ENCODE data around the gene MYO15B. TPM values are rescaled to one million over a fixed set of nuclear protein-coding genes. Genes with fewer than 3 reads are reported as not detected.
A peak's percentile ranks its signal among the peaks of the same experiment; 100 is the strongest.

MYO15B gene
- total and polyA plus RNA-seq, 2 of the 13 experiments (the other 11 are each of a cell fraction or from before 2014, with no cell fraction given): 2.8 to 8.1 TPM

DNA sequence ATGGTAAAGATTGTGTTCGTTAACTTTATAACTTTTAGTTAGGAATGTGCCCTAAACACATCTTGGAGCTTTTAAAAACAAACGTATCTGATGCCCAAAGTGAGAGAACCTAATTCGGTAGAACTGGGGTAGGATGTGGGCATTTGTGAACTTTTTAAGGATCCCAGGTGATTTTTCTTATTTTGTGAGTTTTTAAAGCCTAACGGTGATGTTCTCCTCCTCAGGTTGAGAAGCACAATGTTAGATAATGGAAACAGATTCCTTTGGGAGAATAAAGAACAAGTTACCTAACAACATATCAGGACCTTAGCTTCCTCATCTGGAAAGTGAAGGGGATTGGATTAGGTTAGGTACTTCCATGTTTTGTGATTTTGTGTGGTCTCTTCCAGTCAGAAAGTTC lies 80.2 kb downstream of the MYO15B start:
- 0% methylated on average over 4 of the region's 4 CpGs for WGBS (ENCODE audit: low lambda C conversion rate)
- ATAC-seq: no peak
- no TSS peak for BruUV-seq (replicated peaks)
- Histone ChIP-seq H2AFZ (ENCODE audit: low read length) (no peak overlapping the region), H3K27me3 (ENCODE audit: control insufficient read depth in 1 of 2, insufficient read depth in 2 of 2, low read length in 2 of 2) (peaks cover 0 to 5% of the 10 kb centered on the region in 2 experiments; a peak in 1 of 5 replicates), H3K79me2 (ENCODE audit: insufficient read depth, low read length) (peaks cover 68% of the 10 kb centered on the region), H3K4me3 (replicated peaks in 1 of 3; ENCODE audit: insufficient read depth in 1 of 3, low read depth in 2 of 3, low read length in 3 of 3) (peak overlapping the region; percentile 77 to 99 (median 99)), H3K27ac (ENCODE audit: extremely low read length, insufficient read depth, low read length) (peak overlapping the region; percentile 69), H3K4me1 (ENCODE audit: insufficient read depth, low read length) (peaks cover 39% of the 10 kb centered on the region), H4K20me1 (ENCODE audit: insufficient read depth, low read length) (peaks cover 6% of the 10 kb centered on the region; the same call in 1 of the 2 replicates), H3K9me3 (ENCODE audit: low read length) (no peaks in the 10 kb centered on the region), H3K9ac (ENCODE audit: insufficient read depth, low read depth, low read length) (peak overlapping the region; percentile 92), H3K4me2 (ENCODE audit: low read depth, low read length) (peak overlapping the region; percentile 82), H3K36me3 (replicated peaks in 1 of 2; ENCODE audit: control insufficient read depth in 1 of 2, insufficient read depth in 2 of 2, low read length in 2 of 2) (peaks cover 14 to 46% of the 10 kb centered on the region in 2 experiments)
- in situ Hi-C loops (cut with HindIII; ENCODE audit: extremely low pct_ligation_motif_present, low pct_unique_long_range_greater_than_20kb) (no loop called here), intact Hi-C loops (cut with micrococcal nuclease; ENCODE audit: unreplicated experiment) (loop anchor here (1.0 kb wide), 1 partner anchor 35 kb away; the partner anchor contains the start of gene SMIM5)
- no peak for FAIRE-seq
- no peak for DNase-seq (ENCODE audit: low spot score)
- POLR2A ChIA-PET: interaction anchor here (1.3 to 2.0 kb wide), 3 partner anchors 22 to 86 kb away, joined by 3 to 11 read pairs (median 4); partner anchors contain the start of gene ITGB4
- CTCF ChIA-PET (ENCODE audit: low intra/inter-chr PET ratio, low total read pairs): interaction anchor here (1.4 kb wide), 1 partner anchor 34 kb away, joined by 3 read pairs; no protein-coding TSS in a partner anchor
- TF ChIP-seq, protein P1, sequence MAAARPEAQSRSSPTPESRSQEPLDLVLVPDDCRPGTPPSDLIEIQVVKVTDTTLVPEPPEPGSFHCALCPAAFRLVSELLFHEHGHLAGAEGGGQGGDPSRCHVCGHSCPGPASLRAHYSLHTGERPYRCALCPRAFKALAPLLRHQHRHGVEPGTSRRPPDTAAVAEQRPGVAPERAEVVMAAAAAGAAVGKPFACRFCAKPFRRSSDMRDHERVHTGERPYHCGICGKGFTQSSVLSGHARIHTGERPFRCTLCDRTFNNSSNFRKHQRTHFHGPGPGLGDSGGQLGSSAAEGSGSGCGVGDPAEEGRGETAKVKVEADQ (CRISPR knock-in tag; IDR thresholded peaks at IDR 0.05; ENCODE audit: borderline replicate concordance): peak; percentile 65; the same call in 1 of the 2 replicates
- 0 out of 2 replicates have a peak, but pooled peaks have one; percentile 13 for TF ChIP-seq ZNF747 (CRISPR knock-in tag; IDR thresholded peaks at IDR 0.05; ENCODE audit: borderline replicate concordance)
- peak; percentile 13; the same call in 1 of the 2 replicates for TF ChIP-seq ZNF569 (CRISPR knock-in tag; IDR thresholded peaks at IDR 0.05; ENCODE audit: borderline replicate concordance)
- TF ChIP-seq, protein P2, sequence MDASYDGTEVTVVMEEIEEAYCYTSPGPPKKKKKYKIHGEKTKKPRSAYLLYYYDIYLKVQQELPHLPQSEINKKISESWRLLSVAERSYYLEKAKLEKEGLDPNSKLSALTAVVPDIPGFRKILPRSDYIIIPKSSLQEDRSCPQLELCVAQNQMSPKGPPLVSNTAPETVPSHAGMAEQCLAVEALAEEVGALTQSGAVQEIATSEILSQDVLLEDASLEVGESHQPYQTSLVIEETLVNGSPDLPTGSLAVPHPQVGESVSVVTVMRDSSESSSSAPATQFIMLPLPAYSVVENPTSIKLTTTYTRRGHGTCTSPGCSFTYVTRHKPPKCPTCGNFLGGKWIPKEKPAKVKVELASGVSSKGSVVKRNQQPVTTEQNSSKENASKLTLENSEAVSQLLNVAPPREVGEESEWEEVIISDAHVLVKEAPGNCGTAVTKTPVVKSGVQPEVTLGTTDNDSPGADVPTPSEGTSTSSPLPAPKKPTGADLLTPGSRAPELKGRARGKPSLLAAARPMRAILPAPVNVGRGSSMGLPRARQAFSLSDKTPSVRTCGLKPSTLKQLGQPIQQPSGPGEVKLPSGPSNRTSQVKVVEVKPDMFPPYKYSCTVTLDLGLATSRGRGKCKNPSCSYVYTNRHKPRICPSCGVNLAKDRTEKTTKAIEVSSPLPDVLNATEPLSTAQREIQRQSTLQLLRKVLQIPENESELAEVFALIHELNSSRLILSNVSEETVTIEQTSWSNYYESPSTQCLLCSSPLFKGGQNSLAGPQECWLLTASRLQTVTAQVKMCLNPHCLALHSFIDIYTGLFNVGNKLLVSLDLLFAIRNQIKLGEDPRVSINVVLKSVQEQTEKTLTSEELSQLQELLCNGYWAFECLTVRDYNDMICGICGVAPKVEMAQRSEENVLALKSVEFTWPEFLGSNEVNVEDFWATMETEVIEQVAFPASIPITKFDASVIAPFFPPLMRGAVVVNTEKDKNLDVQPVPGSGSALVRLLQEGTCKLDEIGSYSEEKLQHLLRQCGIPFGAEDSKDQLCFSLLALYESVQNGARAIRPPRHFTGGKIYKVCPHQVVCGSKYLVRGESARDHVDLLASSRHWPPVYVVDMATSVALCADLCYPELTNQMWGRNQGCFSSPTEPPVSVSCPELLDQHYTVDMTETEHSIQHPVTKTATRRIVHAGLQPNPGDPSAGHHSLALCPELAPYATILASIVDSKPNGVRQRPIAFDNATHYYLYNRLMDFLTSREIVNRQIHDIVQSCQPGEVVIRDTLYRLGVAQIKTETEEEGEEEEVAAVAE (CRISPR knock-in tag; IDR thresholded peaks at IDR 0.05; ENCODE audit: borderline replicate concordance): no peak
- TF ChIP-seq ADNP (CRISPR knock-in tag; IDR thresholded peaks at IDR 0.05): no peak

Data from HepG2 (cell line).